BE2C (cell line): ENCODE measurements around the gene NUMB.

Experiments used
- DNase-seq: peaks from one replicate; pipeline ENCODE4 v3.0.0-alpha.2; 2020
- H3K27me3 ChIP-seq: fragments of 250-450 bp; sonication (Bioruptor Pico); 2 replicates; pipeline ENCODE4 v1.5.1; 2020; ENCODE audit warnings: mild to moderate bottlenecking
- H3K36me3 ChIP-seq: fragments of 250-450 bp; sonication (Bioruptor Pico); 2 replicates; pipeline ENCODE4 v1.5.1; 2020; ENCODE audit warnings: mild to moderate bottlenecking
- H3K4me1 ChIP-seq: fragments of 250-450 bp; sonication (Bioruptor Pico); 2 replicates; pipeline ENCODE4 v1.5.1; 2020
- H3K4me3 ChIP-seq: 2 replicates; pipeline ENCODE4 v1.5.1; 2011; ENCODE audit warnings: low read depth, low read length
- H3K9me3 ChIP-seq: fragments of 250-450 bp; sonication (Bioruptor Pico); 2 replicates; pipeline ENCODE4 v1.5.1; 2020
- CTCF ChIP-seq: IDR thresholded peaks from 2 replicates; pipeline ENCODE4 v1.5.1; 2012; ENCODE audit warnings: mild to moderate bottlenecking, low read depth, low read length

The NUMB gene

DNA sequence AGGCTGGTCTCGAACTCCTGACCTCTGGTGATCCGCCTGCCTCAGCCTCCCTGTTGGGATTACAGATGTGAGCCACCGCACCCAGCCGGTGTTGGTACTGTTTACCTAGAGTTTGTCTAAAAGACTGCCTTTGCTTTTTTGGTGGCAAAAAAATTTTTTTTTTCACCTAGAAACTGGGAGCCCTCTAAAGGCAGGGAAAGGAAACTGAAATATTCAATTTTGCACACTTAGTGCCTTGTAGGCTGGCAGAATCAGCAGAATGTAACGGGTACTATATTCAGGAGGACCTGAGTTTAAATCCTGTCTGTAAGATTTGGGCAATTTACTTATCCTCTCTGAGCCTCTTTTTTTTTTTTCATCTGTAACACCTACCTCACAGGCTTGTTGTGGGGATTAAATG lies 177.4 kb downstream of the NUMB start:
- TF ChIP-seq CTCF = no peak
- no peaks in the 10 kb centered on the region for H3K4me1 ChIP-seq
- no peaks in the 10 kb centered on the region for H3K9me3 ChIP-seq
- H3K36me3 ChIP-seq = peaks cover 72% of the 10 kb centered on the region
- H3K27me3 ChIP-seq = no peaks in the 10 kb centered on the region
- H3K4me3 ChIP-seq = no peak overlapping the region
- DNase-seq = no peak

DNA sequence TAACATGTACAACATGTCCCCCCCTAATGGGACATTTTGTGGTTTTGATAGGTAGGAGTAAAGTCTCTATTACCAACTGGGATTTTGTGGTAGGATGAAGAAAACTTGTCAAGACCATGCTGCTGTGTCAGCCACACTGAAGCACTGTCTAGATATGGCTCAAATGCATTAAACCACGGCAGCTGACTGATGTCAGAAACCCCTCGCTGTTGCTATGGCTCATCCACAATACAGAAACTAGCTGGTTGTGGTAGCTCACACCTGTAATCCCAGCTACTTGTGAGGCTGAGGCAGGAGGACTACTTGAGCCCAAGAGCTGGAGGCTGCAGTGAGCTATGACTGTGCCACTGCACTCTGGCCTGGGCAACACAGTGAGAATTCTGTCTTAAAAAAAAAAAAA lies 181.0 kb downstream of the NUMB start:
- Histone ChIP-seq H3K9me3 (no peaks in the 10 kb centered on the region), H3K4me1 (no peaks in the 10 kb centered on the region), H3K4me3 (no peak overlapping the region), H3K36me3 (peaks cover 57% of the 10 kb centered on the region), H3K27me3 (no peaks in the 10 kb centered on the region)
- TF ChIP-seq CTCF = no peak
- no peak for DNase-seq

- TF ChIP-seq CTCF = no peak
- H3K27me3 ChIP-seq = no peaks in the 10 kb centered on the region
- DNase-seq = no peak
- peaks cover 52% of the 10 kb centered on the region for H3K36me3 ChIP-seq
- H3K4me1 ChIP-seq = no peaks in the 10 kb centered on the region
- H3K4me3 ChIP-seq = no peak overlapping the region
- H3K9me3 ChIP-seq = no peaks in the 10 kb centered on the region
Measured at GRCh38 chr14:73276836-73277235, 181.5 kb downstream of the NUMB start.

- no peak for TF ChIP-seq CTCF
- Histone ChIP-seq H3K27me3 (no peaks in the 10 kb centered on the region), H3K36me3 (peaks cover 31% of the 10 kb centered on the region), H3K9me3 (no peaks in the 10 kb centered on the region), H3K4me1 (no peaks in the 10 kb centered on the region), H3K4me3 (no peak overlapping the region)
- no peak for DNase-seq
Measured at GRCh38 chr14:73273799-73274198, 184.5 kb downstream of the NUMB start.

DNA sequence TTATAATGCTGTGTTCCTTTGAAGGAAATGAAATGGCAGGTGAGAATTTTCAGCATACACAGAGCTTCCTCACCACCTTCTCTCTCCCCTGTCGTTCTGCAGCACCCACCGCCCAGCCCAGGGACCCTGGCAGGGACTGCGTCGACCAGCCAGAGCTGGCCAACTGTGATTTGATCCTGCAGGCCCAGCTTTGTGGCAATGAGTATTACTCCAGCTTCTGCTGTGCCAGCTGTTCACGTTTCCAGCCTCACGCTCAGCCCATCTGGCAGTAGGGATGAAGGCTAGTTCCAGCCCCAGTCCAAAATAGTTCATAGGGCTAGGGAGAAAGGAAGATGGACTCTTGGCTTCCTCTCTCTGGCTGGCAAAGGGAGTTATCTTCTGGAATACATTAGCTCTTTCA lies 186.0 kb downstream of the NUMB start:
- no peak for TF ChIP-seq CTCF
- Histone ChIP-seq H3K4me3 (no peak overlapping the region), H3K27me3 (no peaks in the 10 kb centered on the region), H3K9me3 (no peaks in the 10 kb centered on the region), H3K4me1 (no peaks in the 10 kb centered on the region), H3K36me3 (peaks cover 29% of the 10 kb centered on the region)
- no peak for DNase-seq

DNA sequence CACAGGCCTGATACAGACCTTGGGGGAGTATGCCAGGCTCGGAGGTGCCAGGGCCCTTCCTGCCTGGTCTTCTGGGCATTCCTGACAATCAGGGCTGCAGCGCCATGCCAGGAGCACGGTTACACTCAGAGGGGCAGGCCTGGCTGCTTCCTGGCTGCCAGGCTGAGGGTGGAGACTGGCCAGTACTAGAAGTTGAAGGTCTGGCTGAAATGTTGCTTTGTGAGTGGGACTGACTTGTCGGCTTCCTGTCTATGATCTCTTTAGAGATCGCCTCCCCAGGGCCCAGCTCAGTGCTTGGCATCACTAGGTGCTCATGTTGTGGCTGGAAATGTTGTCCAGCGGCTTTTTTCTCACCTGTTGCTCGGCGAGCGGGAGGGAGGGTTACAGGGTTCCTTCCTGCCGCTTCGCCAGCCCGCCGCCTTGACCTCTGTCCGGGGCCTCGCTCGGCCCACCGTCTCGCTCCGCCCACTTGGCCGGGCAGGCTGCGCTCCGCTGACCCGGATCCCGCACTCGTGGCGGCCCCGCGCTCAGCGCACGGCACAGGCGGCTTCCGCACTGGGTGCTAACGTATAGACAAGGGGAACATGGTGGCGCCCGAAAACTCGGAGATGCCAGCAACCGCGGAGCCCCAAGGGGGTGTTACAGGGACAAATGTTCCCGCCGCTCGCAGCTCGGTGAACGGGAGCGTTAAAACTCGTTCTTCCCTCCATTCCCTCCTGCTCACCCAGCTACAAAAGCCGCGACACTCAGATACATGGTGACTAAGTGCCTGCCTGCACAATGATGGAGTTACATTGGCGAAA lies 188.4 kb downstream of the NUMB start:
- no peak for DNase-seq
- H3K36me3 ChIP-seq = peaks cover 14% of the 10 kb centered on the region
- TF ChIP-seq CTCF = no peak

More for the DNA sequence above, 188.4 kb downstream of the NUMB start:
- H3K4me1 ChIP-seq = no peaks in the 10 kb centered on the region
- H3K4me3 ChIP-seq = peak overlapping the region; percentile 46
- no peaks in the 10 kb centered on the region for H3K9me3 ChIP-seq
- no peaks in the 10 kb centered on the region for H3K27me3 ChIP-seq
